Measurements from ENCODE around the gene PGC. TPM values are rescaled to one million over a fixed set of nuclear protein-coding genes. Genes with fewer than 3 reads are reported as not detected.

PGC gene
- total RNA-seq, 2 experiments from 2014 or later: not detected

- no peak overlapping the region for H3K27ac Mint-ChIP-seq
- POLR2A ChIA-PET: interaction anchor here (1.5 kb wide), 2 partner anchors 28 to 315 kb away, joined by 3 to 5 read pairs; partner anchors contain the start of gene TAF8
- peaks cover 2% of the 10 kb centered on the region for H3K36me3 Mint-ChIP-seq
- no peaks in the 10 kb centered on the region for H3K9me3 Mint-ChIP-seq
- DNase-seq (no peak), ATAC-seq (ENCODE audit: low read depth) (no peak)
- peaks cover 22% of the 10 kb centered on the region for H3K4me1 Mint-ChIP-seq
- H3K4me3 Mint-ChIP-seq: no peak overlapping the region
- H3K27me3 Mint-ChIP-seq: no peaks in the 10 kb centered on the region
These were observed 10.9 kb downstream of the PGC start for GRCh38 chr6:41736186-41736733.

GRCh38 chr6:41735427-41736185 is 11.6 kb downstream of the PGC start, which contains the start of gene TFEB:
Gene TFEB (minus strand): TSS chr6:41735608. CDS start chr6:41691213, 44,395 bp downstream.
- Mint-ChIP-seq H3K36me3 (peaks cover 2% of the 10 kb centered on the region), H3K4me1 (peaks cover 25% of the 10 kb centered on the region), H3K27me3 (no peaks in the 10 kb centered on the region), H3K9me3 (no peaks in the 10 kb centered on the region), H3K27ac (peak within 1 kb of the TSS; percentile 75), H3K4me3 (peak within 1 kb of the TSS; percentile 78)
- DNase-seq: peak; percentile 98
- peak; percentile 60 for ATAC-seq (ENCODE audit: low read depth)
- POLR2A ChIA-PET: interaction anchor here (1.5 to 2.8 kb wide), 4 partner anchors 20 to 189 kb away, joined by 4 to 19 read pairs (median 12); partner anchors contain the start of genes FOXP4 and TOMM6

- DNase-seq (peak; percentile 83), ATAC-seq (ENCODE audit: low read depth) (peak; percentile 48)
- Mint-ChIP-seq H3K9me3 (no peaks in the 10 kb centered on the region), H3K36me3 (peaks cover 2% of the 10 kb centered on the region), H3K27me3 (no peaks in the 10 kb centered on the region), H3K4me3 (peak overlapping the region; percentile 78), H3K4me1 (peaks cover 31% of the 10 kb centered on the region), H3K27ac (peak overlapping the region; percentile 70)
- POLR2A ChIA-PET: interaction anchor here (0.6 to 2.9 kb wide), 20 partner anchors 13 to 830 kb away, joined by 3 to 27 read pairs (median 4); partner anchors contain the start of genes FOXP4 and TOMM6
These were observed 12.4 kb downstream of the PGC start for GRCh38 chr6:41734666-41735426.

GRCh38 chr6:41733707-41734665 is 13.2 kb downstream of the PGC start:
- DNase-seq (peak; percentile 85), ATAC-seq (ENCODE audit: low read depth) (peak; percentile 72)
- POLR2A ChIA-PET: interaction anchor here (0.6 to 2.9 kb wide), 23 partner anchors 12 to 830 kb away, joined by 3 to 27 read pairs (median 4); partner anchors contain the start of genes FOXP4, TAF8 and TOMM6
- peak overlapping the region; percentile 78 for H3K4me3 Mint-ChIP-seq
- H3K9me3 Mint-ChIP-seq: no peaks in the 10 kb centered on the region
- peaks cover 33% of the 10 kb centered on the region for H3K4me1 Mint-ChIP-seq
- peaks cover 2% of the 10 kb centered on the region for H3K36me3 Mint-ChIP-seq
- H3K27ac Mint-ChIP-seq: peak overlapping the region; percentile 83
- H3K27me3 Mint-ChIP-seq: no peaks in the 10 kb centered on the region

GRCh38 chr6:41733360-41733706 is 13.9 kb downstream of the PGC start:
- Mint-ChIP-seq H3K9me3 (no peaks in the 10 kb centered on the region), H3K27ac (peak overlapping the region; percentile 83), H3K36me3 (peaks cover 2% of the 10 kb centered on the region), H3K4me3 (peak overlapping the region; percentile 58), H3K4me1 (peaks cover 37% of the 10 kb centered on the region), H3K27me3 (no peaks in the 10 kb centered on the region)
- ATAC-seq (ENCODE audit: low read depth) (no peak), DNase-seq (no peak)
- POLR2A ChIA-PET: interaction anchor here (0.8 to 2.9 kb wide), 15 partner anchors 13 to 831 kb away, joined by 3 to 27 read pairs (median 5); partner anchors contain the start of gene TOMM6

GRCh38 chr6:41732591-41733359 is 14.4 kb downstream of the PGC start:
- H3K4me3 Mint-ChIP-seq: peak overlapping the region; percentile 58
- H3K4me1 Mint-ChIP-seq: peaks cover 37% of the 10 kb centered on the region
- ATAC-seq (ENCODE audit: low read depth): peak; percentile 25
- no peaks in the 10 kb centered on the region for H3K9me3 Mint-ChIP-seq
- peak; percentile 60 for DNase-seq
- POLR2A ChIA-PET: interaction anchor here (1.2 to 2.9 kb wide), 9 partner anchors 12 to 832 kb away, joined by 3 to 27 read pairs (median 6); partner anchors contain the start of gene TOMM6
- H3K27me3 Mint-ChIP-seq: no peaks in the 10 kb centered on the region
- H3K36me3 Mint-ChIP-seq: peaks cover 2% of the 10 kb centered on the region
- peak overlapping the region; percentile 58 for H3K27ac Mint-ChIP-seq

- H3K9me3 Mint-ChIP-seq: no peaks in the 10 kb centered on the region
- peaks cover 41% of the 10 kb centered on the region for H3K4me1 Mint-ChIP-seq
- peaks cover 2% of the 10 kb centered on the region for H3K36me3 Mint-ChIP-seq
- H3K27ac Mint-ChIP-seq: peak overlapping the region; percentile 58
- peak overlapping the region; percentile 58 for H3K4me3 Mint-ChIP-seq
- DNase-seq (no peak), ATAC-seq (ENCODE audit: low read depth) (no peak)
- H3K27me3 Mint-ChIP-seq: no peaks in the 10 kb centered on the region
- POLR2A ChIA-PET: interaction anchor here (1.5 to 2.9 kb wide), 2 partner anchors 12 to 25 kb away, joined by 3 to 27 read pairs; no protein-coding TSS in a partner anchor
These were observed 15.0 kb downstream of the PGC start for GRCh38 chr6:41732149-41732548.

GRCh38 chr6:41731561-41732086 is 15.6 kb downstream of the PGC start:
- Mint-ChIP-seq H3K36me3 (peaks cover 2% of the 10 kb centered on the region), H3K9me3 (no peaks in the 10 kb centered on the region), H3K4me1 (peaks cover 43% of the 10 kb centered on the region), H3K4me3 (no peak overlapping the region), H3K27ac (no peak overlapping the region), H3K27me3 (no peaks in the 10 kb centered on the region)
- POLR2A ChIA-PET: interaction anchor here (2.9 kb wide), 1 partner anchor 24 kb away, joined by 27 read pairs; no protein-coding TSS in a partner anchor
- ATAC-seq (ENCODE audit: low read depth) (no peak), DNase-seq (no peak)

- ATAC-seq (ENCODE audit: low read depth): no peak
- POLR2A ChIA-PET: no interaction called here
These were observed 16.4 kb downstream of the PGC start for GRCh38 chr6:41730531-41731436.

GRCh38 chr6:41729624-41730023 is 17.6 kb downstream of the PGC start:
- Mint-ChIP-seq H3K36me3 (peaks cover 2% of the 10 kb centered on the region), H3K4me3 (no peak overlapping the region), H3K27ac (no peak overlapping the region), H3K4me1 (peaks cover 42% of the 10 kb centered on the region), H3K9me3 (no peaks in the 10 kb centered on the region), H3K27me3 (no peaks in the 10 kb centered on the region)
- DNase-seq (no peak), ATAC-seq (ENCODE audit: low read depth) (no peak)
- POLR2A ChIA-PET: interaction anchor here (1.3 kb wide), 1 partner anchor 14 kb away, joined by 3 read pairs; no protein-coding TSS in a partner anchor

More at GRCh38 chr6:41730531-41731436, 16.4 kb downstream of the PGC start:
- H3K4me1 Mint-ChIP-seq: peaks cover 42% of the 10 kb centered on the region
- no peaks in the 10 kb centered on the region for H3K9me3 Mint-ChIP-seq
- H3K36me3 Mint-ChIP-seq: peaks cover 2% of the 10 kb centered on the region
- H3K27me3 Mint-ChIP-seq: no peaks in the 10 kb centered on the region
- H3K27ac Mint-ChIP-seq: peak overlapping the region; percentile 7
- H3K4me3 Mint-ChIP-seq: no peak overlapping the region
- no peak for DNase-seq
